Smooth muscle cell (in vitro differentiated cells): ENCODE results near the gene SLC7A5. TPM values are rescaled to one million over a fixed set of nuclear protein-coding genes. Genes with fewer than 3 reads are reported as not detected.

Source experiments
- DNase-seq: peaks from one replicate; lab custom pipeline; 2025; ENCODE audit not compliant: unreplicated experiment; lab: John Stamatoyannopoulos, UW
- H2AFZ ChIP-seq: fragments of 200-600 bp; sonication (generic); 2 replicates; pipeline ENCODE4 v1.6.0; 2016; ENCODE audit warnings: antibody characterized with exemption, low read depth, mild to moderate bottlenecking
- H3F3A ChIP-seq: fragments of 200-600 bp; sonication (generic); 2 replicates; pipeline ENCODE4 v1.6.0; 2017; ENCODE audit warnings: antibody characterized with exemption, low read depth
- H3K27ac ChIP-seq: fragments of 200-600 bp; sonication (generic); 2 replicates; pipeline ENCODE4 v1.5.1; 2016; ENCODE audit warnings: low read depth, mild to moderate bottlenecking
- H3K27me3 ChIP-seq: fragments of 200-600 bp; sonication (generic); 2 replicates; pipeline ENCODE4 v1.6.1; 2016; ENCODE audit warnings: low read depth, mild to moderate bottlenecking
- H3K36me3 ChIP-seq: fragments of 200-600 bp; sonication (generic); 2 replicates; pipeline ENCODE4 v1.5.1; 2016; ENCODE audit warnings: low read depth
- H3K4me1 ChIP-seq: fragments of 200-600 bp; sonication (generic); 2 replicates; pipeline ENCODE4 v1.5.1; 2016; ENCODE audit warnings: low read depth
- H3K4me2 ChIP-seq: fragments of 200-600 bp; sonication (generic); 2 replicates; pipeline ENCODE4 v1.6.0; 2016; ENCODE audit warnings: mild to moderate bottlenecking
- H3K4me3 ChIP-seq: fragments of 200-600 bp; sonication (generic); 2 replicates; pipeline ENCODE4 v1.5.1; 2016; ENCODE audit warnings: mild to moderate bottlenecking
- H3K79me2 ChIP-seq: fragments of 200-600 bp; sonication (generic); 2 replicates; pipeline ENCODE4 v1.6.0; 2016; ENCODE audit warnings: low read depth, mild to moderate bottlenecking
- H3K9ac ChIP-seq: fragments of 200-600 bp; sonication (generic); 2 replicates; pipeline ENCODE4 v1.6.0; 2016; ENCODE audit warnings: low read depth
- H3K9me3 ChIP-seq: fragments of 200-600 bp; sonication (generic); replicated peaks from 2 replicates; pipeline ENCODE4 v1.5.1; 2016; ENCODE audit warnings: low read depth
- H4K20me1 ChIP-seq: fragments of 200-600 bp; sonication (generic); 2 replicates; pipeline ENCODE4 v1.6.0; 2016; ENCODE audit warnings: low read depth
- CTCF ChIP-seq: fragments of 200-600 bp; sonication (generic); IDR thresholded peaks from 2 replicates; pipeline ENCODE4 v1.5.1; 2017; ENCODE audit warnings: borderline replicate concordance, mild to moderate bottlenecking, antibody characterized with exemption; ENCODE audit not compliant: insufficient read depth, poor library complexity, severe bottlenecking
- whole genome bisulfite sequencing: methylation state at CpG from one replicate; pipeline ENCODE4 v1.1.7; 2016; ENCODE audit warnings: low lambda C conversion rate; 5-methylcytosine and 5-hydroxymethylcytosine counted together
- polyA plus RNA-seq: library from polyadenylated mRNA; unstranded; fragments of >200 nt; fragmentation: Nextera tagmentation; extraction: Ambion mirVana; gene quantifications from 2 replicates; pipeline ENCODE4 v1.2.1, GENCODE V29; 2016
- total RNA-seq: library from RNA; depleted of rRNA; stranded (reverse); fragments of >200 nt; gene quantifications from 2 replicates; pipeline ENCODE4 v1.2.3, GENCODE V29; 2014

The SLC7A5 gene
- total and polyA plus RNA-seq, 2 experiments from 2014 or later = 51.3 to 58.8 TPM

- no peak for TF ChIP-seq CTCF
- H3K27ac ChIP-seq = no peak overlapping the region
- H3F3A ChIP-seq = no peaks in the 10 kb centered on the region
- H3K9ac ChIP-seq = no peak overlapping the region
- DNase-seq = no peak
- no peaks in the 10 kb centered on the region for H3K9me3 ChIP-seq
- no peaks in the 10 kb centered on the region for H3K27me3 ChIP-seq
- peak overlapping the region; percentile 40 for H3K4me2 ChIP-seq
- peaks cover 23% of the 10 kb centered on the region for H3K4me1 ChIP-seq
- 35% methylated on average over 38 of the region's 38 CpGs for WGBS
- H3K36me3 ChIP-seq = no peaks in the 10 kb centered on the region
- no peak overlapping the region for H3K4me3 ChIP-seq
- H4K20me1 ChIP-seq = no peaks in the 10 kb centered on the region
- no peaks in the 10 kb centered on the region for H3K79me2 ChIP-seq
- H2AFZ ChIP-seq = no peak overlapping the region
These were observed 47.0 kb downstream of the SLC7A5 start for GRCh38 chr16:87822108-87822970.

DNA sequence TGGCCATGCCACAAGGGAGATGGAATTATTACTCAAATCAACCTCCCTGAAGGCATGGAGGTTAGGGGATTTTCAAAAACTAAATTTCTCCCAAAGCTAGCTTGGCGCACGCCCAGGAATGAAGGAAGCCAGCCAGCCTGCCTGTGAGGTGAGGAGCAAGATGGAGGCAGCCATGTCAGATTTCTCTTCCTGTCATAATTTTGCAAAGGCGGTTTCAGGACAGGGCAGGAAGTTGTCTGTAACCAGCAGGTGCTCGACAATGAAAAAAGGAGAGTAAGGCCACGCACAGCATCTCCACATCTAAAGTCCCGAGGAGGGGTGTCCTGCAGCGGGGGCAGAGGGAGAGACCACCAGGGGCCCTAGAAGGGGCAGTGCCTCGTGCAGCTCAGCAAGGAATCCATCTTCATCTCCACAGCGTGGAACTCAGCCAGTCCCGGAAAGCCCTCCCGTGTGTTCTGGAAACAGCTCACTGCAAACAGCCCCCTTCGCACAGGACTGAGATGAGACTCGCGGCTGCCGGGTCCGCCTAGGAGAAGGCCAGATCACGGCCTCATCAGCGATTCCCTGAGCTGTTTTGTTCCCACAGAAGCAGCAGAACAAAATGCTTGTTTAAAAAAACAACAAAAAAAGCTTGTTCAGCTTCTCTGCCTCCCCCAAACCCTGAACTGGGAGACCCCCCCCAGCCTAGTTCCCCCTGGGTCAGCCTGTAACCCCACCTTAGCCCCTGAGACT is 47.8 kb downstream of the SLC7A5 start:
- no peak overlapping the region for H3K27ac ChIP-seq
- peaks cover 23% of the 10 kb centered on the region for H3K4me1 ChIP-seq
- H4K20me1 ChIP-seq = no peaks in the 10 kb centered on the region
- no peaks in the 10 kb centered on the region for H3K36me3 ChIP-seq
- H3K27me3 ChIP-seq = no peaks in the 10 kb centered on the region
- no peak for DNase-seq
- H3K4me3 ChIP-seq = no peak overlapping the region
- 72% methylated on average over 18 of the region's 18 CpGs for WGBS
- no peaks in the 10 kb centered on the region for H3F3A ChIP-seq
- H3K9ac ChIP-seq = no peak overlapping the region
- TF ChIP-seq CTCF = no peak
- no peaks in the 10 kb centered on the region for H3K9me3 ChIP-seq
- H2AFZ ChIP-seq = no peak overlapping the region
- no peak overlapping the region for H3K4me2 ChIP-seq
- H3K79me2 ChIP-seq = no peaks in the 10 kb centered on the region

GRCh38 chr16:87819983-87820382 is 49.3 kb downstream of the SLC7A5 start:
- no peak for TF ChIP-seq CTCF
- H3K36me3 ChIP-seq = no peaks in the 10 kb centered on the region
- H4K20me1 ChIP-seq = no peaks in the 10 kb centered on the region
- no peak overlapping the region for H3K4me3 ChIP-seq
- peaks cover 23% of the 10 kb centered on the region for H3K4me1 ChIP-seq
- no peak overlapping the region for H2AFZ ChIP-seq
- H3K9me3 ChIP-seq = no peaks in the 10 kb centered on the region
- H3K27ac ChIP-seq = no peak overlapping the region
- no peaks in the 10 kb centered on the region for H3F3A ChIP-seq
- no peaks in the 10 kb centered on the region for H3K27me3 ChIP-seq
- 78% methylated on average over 17 of the region's 17 CpGs for WGBS
- no peaks in the 10 kb centered on the region for H3K79me2 ChIP-seq
- no peak overlapping the region for H3K4me2 ChIP-seq
- H3K9ac ChIP-seq = no peak overlapping the region
- no peak for DNase-seq
